ENCODE data around the gene VPS13D.

VPS13D gene

GRCh38 chr1:12333036-12333785, 103.4 kb downstream of the VPS13D start:
- no peak for DNase-seq (ENCODE audit: low read depth in 3 of 3, low spot score in 1 of 3)

- no peak for DNase-seq (ENCODE audit: low read depth in 3 of 3, low spot score in 1 of 3)
Observed at GRCh38 chr1:12335815-12336214, 106.0 kb downstream of the VPS13D start.

DNA sequence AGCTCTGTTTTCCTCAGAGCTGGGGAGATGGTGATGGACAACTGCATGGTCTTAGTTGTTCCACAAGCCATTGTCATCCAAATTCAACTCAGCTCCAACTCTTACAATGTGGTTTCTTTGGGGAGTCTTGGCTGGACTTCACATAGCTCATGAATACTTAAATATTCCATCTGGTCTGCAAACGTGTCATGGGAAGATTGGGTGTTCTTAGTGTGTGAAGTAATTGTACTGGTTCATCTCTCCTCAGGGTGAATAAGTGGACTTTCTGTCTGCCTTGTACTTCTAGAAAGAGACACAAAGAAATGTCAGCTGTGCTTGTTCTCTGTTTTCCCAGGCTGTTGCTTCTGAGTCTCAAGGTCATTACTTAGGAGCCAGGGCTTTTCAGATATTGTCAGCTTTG, 106.6 kb downstream of the VPS13D start:
- DNase-seq (ENCODE audit: low read depth in 3 of 3, low spot score in 1 of 3): no peak

- DNase-seq (ENCODE audit: low read depth in 3 of 3, low spot score in 1 of 3): no peak
Observed at GRCh38 chr1:12338017-12338416, 108.2 kb downstream of the VPS13D start.

- no peak for DNase-seq (ENCODE audit: low read depth in 3 of 3, low spot score in 1 of 3)
Observed at GRCh38 chr1:12338823-12339222, 109.0 kb downstream of the VPS13D start.

DNA sequence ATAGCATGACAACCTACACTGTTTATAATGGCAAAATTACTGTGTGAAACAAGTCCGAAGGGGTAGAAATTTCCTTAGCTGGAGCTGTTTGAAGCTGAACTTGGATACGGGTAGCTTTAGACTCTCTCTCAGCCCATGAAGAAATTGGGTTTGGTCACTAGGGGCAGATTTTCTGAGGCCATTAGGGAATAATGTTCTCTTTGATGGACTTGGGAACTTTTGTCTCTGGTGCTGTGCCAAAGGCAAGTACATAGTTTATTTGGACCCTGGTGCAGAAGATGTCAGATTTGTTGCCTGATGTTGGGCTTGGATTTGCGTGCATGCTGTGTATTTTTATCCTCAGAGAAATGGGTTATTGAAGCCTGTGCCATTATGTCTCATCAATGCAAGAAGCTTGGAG, 109.6 kb downstream of the VPS13D start:
- DNase-seq (ENCODE audit: low read depth in 3 of 3, low spot score in 1 of 3): no peak

GRCh38 chr1:12339811-12340543, 110.1 kb downstream of the VPS13D start:
- no peak for DNase-seq (ENCODE audit: low read depth in 3 of 3, low spot score in 1 of 3)

- DNase-seq (ENCODE audit: low read depth in 3 of 3, low spot score in 1 of 3): no peak
Observed at GRCh38 chr1:12340544-12340930, 110.7 kb downstream of the VPS13D start.

- DNase-seq (ENCODE audit: low read depth in 3 of 3, low spot score in 1 of 3): no peak
Observed at GRCh38 chr1:12341667-12342066, 111.8 kb downstream of the VPS13D start.

- no peak for DNase-seq (ENCODE audit: low read depth in 3 of 3, low spot score in 1 of 3)
Observed at GRCh38 chr1:12342401-12343003, 112.7 kb downstream of the VPS13D start.

- DNase-seq (ENCODE audit: low read depth in 3 of 3, low spot score in 1 of 3): no peak
Observed at GRCh38 chr1:12343823-12344487, 114.1 kb downstream of the VPS13D start.

DNA sequence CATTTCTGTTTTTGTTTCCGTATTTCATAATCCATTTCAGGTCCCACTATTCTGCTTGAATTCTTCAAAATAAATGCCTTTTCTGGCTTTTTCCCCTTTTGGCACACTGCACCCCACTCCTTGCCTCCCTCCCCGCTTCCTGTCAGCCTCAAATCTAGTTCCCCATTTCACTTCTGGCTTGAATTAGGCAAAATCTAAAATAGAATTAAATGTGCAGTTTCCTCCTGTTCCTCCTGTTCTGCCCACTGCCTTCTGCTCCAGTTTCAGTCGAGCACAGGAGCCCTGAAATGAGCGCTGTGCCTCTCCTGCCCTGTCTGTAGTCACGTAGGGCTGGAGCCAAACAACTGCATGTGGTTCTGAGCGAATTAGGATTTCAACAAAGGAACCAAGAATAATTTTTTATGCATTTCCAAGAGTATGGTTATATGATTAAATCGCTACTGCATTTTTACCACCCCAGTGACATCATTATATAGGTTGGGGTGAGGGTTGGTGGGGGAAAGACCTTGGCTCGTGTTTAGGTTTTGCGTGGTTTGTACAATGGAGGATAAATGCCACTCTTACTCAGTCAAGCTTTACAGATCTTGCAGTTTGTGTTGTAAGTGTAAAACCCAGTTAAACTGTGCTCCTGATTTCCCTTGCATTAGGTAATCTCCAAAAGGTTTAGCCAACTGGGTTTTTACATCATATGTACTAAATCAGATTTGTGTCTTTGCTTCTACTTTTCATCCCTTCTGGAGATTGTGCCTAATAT, 114.9 kb downstream of the VPS13D start:
- no peak for DNase-seq (ENCODE audit: low read depth in 3 of 3, low spot score in 1 of 3)

DNA sequence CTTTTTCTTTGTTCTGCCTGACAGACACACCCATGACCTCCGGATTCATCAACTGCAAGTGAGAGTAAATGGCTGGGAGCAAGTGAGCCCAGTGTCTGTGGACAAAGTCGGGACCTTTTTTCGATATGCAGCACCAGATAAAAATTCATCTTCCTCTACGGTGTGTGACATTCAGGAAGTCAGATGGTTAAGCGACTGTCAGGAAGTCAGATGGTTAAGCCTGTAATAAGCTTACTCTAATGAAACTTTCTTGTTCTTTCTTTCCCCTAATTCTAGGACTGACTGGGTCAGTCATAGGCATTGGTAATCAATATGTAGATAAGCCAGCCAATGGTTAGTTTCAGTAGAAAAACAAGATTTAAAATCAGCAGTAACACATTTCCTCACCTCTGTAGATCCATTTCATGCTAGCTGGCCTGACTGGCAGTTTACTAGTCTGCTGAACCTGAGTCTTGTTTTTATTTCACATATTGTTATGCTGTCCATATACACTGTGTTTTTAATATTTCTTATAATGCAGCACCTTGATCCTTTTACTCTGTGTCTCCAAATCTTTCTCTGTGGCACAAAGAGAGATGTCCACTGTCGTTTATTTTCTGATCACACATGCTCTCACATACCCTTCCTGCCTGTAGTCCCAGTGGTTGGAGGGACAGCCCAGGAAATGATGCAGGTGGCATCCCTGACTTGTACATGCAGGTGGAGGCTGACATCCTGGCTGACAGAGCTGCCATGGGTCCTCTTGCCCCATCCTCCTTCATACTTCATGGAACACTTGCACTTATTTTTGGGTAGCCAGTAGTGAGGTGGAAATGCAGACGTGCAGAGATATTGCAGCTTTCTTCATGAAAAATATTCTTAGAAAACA, 115.8 kb downstream of the VPS13D start:
- DNase-seq (ENCODE audit: low read depth in 3 of 3, low spot score in 1 of 3): no peak

GRCh38 chr1:12346483-12347151, 116.8 kb downstream of the VPS13D start:
- DNase-seq (ENCODE audit: low read depth in 3 of 3, low spot score in 1 of 3): no peak

DNA sequence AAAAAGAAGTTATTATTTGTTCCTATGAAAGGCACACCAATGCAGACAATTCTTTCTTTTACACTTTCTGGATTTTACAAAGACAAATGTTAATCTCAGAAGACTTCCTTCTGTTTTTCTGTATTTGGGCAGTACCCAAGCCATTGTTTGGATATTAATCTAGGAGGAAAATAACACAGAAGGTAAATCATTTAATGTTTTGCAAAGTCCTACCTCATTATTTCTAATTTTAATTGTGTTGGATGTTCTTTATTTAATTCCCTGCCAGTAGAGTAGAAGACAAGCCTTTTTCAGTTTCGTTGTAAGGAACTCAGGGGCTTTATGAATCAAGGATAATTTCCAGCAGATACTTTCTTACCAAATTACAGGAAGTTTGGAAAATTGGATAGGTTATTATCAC, 118.3 kb downstream of the VPS13D start:
- no peak for DNase-seq (ENCODE audit: low read depth in 3 of 3, low spot score in 1 of 3)

DNA sequence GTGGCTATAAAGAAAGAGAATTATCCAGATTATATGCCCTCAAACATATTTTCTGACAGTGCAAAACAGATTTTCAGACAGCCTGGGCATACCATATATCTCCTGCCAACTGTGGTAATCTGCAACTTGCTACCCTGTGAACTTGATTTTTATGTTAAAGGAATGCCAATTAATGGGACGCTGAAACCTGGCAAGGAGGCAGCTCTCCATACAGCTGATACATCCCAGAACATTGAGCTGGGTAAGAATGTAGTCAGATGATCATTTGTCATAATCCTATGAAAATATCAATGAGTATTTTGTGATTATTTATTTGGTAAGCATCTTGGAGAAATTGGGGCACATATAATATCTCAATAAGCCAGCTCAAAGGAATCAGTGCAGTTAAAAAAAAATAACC, 124.2 kb downstream of the VPS13D start:
- DNase-seq (ENCODE audit: low read depth in 3 of 3, low spot score in 1 of 3): no peak

- no peak for DNase-seq (ENCODE audit: low read depth in 3 of 3, low spot score in 1 of 3)
Observed at GRCh38 chr1:12356004-12356890, 126.4 kb downstream of the VPS13D start.

- DNase-seq (ENCODE audit: low read depth in 3 of 3, low spot score in 1 of 3): no peak
Observed at GRCh38 chr1:12358499-12358898, 128.7 kb downstream of the VPS13D start.
